ENCODE results near the gene PEX6. TPM values are rescaled to one million over a fixed set of nuclear protein-coding genes. Genes with fewer than 3 reads are reported as not detected.

PEX6 gene
- total and polyA plus RNA-seq, 2 of the 13 experiments (the other 11 are each of a cell fraction or from before 2014, with no cell fraction given): 5.1 to 6.7 TPM

GRCh38 chr6:42938987-42939809 lies 39.8 kb downstream of the PEX6 start (continued):
- TF ChIP-seq, protein P1, sequence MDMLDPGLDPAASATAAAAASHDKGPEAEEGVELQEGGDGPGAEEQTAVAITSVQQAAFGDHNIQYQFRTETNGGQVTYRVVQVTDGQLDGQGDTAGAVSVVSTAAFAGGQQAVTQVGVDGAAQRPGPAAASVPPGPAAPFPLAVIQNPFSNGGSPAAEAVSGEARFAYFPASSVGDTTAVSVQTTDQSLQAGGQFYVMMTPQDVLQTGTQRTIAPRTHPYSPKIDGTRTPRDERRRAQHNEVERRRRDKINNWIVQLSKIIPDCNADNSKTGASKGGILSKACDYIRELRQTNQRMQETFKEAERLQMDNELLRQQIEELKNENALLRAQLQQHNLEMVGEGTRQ (IDR thresholded peaks at IDR 0.05; ENCODE audit: low read depth, low read length): no peak
- TF ChIP-seq, protein P1 (CRISPR knock-in tag; IDR thresholded peaks at IDR 0.05; ENCODE audit: borderline replicate concordance): no peak
- TF ChIP-seq LBX2 (CRISPR knock-in tag; IDR thresholded peaks at IDR 0.05; ENCODE audit: borderline replicate concordance): peak; percentile 88; the same call in 1 of the 2 replicates
- TF ChIP-seq ZSCAN22 (CRISPR knock-in tag; IDR thresholded peaks at IDR 0.05): no peak
- no peak for TF ChIP-seq ZNF720 (CRISPR knock-in tag; IDR thresholded peaks at IDR 0.05)
- no peak for TF ChIP-seq ZNF234 (CRISPR knock-in tag; conservative IDR thresholded peaks at IDR 0.05)
- peak; percentile 84; the same call in 1 of the 2 replicates for TF ChIP-seq KDM2A (CRISPR knock-in tag; IDR thresholded peaks at IDR 0.05; ENCODE audit: borderline replicate concordance, low read depth)
- TF ChIP-seq GMEB1 (CRISPR knock-in tag; IDR thresholded peaks at IDR 0.05; ENCODE audit: borderline replicate concordance): peak; percentile 68; the same call in 1 of the 2 replicates
- 0 out of 2 replicates have a peak, but pooled peaks have one; percentile 92 for TF ChIP-seq ZNF124 (CRISPR knock-in tag; IDR thresholded peaks at IDR 0.05)
- TF ChIP-seq, protein P2, sequence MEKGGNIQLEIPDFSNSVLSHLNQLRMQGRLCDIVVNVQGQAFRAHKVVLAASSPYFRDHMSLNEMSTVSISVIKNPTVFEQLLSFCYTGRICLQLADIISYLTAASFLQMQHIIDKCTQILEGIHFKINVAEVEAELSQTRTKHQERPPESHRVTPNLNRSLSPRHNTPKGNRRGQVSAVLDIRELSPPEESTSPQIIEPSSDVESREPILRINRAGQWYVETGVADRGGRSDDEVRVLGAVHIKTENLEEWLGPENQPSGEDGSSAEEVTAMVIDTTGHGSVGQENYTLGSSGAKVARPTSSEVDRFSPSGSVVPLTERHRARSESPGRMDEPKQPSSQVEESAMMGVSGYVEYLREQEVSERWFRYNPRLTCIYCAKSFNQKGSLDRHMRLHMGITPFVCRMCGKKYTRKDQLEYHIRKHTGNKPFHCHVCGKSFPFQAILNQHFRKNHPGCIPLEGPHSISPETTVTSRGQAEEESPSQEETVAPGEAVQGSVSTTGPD (CRISPR knock-in tag; IDR thresholded peaks at IDR 0.05): no peak
- TF ChIP-seq ZKSCAN5 (CRISPR knock-in tag; IDR thresholded peaks at IDR 0.05): no peak
- peak; percentile 60 for TF ChIP-seq FOSL2 (CRISPR knock-in tag; IDR thresholded peaks at IDR 0.05)
- peak; percentile 69 for TF ChIP-seq KAT8 (CRISPR knock-in tag; IDR thresholded peaks at IDR 0.05)
- peak; percentile 89 for TF ChIP-seq ZNF770 (CRISPR knock-in tag; IDR thresholded peaks at IDR 0.05)
- 0 out of 2 replicates have a peak, but pooled peaks have one; percentile 24 for TF ChIP-seq ZNF775 (CRISPR knock-in tag; IDR thresholded peaks at IDR 0.05; ENCODE audit: borderline replicate concordance)
- TF ChIP-seq, protein P3, sequence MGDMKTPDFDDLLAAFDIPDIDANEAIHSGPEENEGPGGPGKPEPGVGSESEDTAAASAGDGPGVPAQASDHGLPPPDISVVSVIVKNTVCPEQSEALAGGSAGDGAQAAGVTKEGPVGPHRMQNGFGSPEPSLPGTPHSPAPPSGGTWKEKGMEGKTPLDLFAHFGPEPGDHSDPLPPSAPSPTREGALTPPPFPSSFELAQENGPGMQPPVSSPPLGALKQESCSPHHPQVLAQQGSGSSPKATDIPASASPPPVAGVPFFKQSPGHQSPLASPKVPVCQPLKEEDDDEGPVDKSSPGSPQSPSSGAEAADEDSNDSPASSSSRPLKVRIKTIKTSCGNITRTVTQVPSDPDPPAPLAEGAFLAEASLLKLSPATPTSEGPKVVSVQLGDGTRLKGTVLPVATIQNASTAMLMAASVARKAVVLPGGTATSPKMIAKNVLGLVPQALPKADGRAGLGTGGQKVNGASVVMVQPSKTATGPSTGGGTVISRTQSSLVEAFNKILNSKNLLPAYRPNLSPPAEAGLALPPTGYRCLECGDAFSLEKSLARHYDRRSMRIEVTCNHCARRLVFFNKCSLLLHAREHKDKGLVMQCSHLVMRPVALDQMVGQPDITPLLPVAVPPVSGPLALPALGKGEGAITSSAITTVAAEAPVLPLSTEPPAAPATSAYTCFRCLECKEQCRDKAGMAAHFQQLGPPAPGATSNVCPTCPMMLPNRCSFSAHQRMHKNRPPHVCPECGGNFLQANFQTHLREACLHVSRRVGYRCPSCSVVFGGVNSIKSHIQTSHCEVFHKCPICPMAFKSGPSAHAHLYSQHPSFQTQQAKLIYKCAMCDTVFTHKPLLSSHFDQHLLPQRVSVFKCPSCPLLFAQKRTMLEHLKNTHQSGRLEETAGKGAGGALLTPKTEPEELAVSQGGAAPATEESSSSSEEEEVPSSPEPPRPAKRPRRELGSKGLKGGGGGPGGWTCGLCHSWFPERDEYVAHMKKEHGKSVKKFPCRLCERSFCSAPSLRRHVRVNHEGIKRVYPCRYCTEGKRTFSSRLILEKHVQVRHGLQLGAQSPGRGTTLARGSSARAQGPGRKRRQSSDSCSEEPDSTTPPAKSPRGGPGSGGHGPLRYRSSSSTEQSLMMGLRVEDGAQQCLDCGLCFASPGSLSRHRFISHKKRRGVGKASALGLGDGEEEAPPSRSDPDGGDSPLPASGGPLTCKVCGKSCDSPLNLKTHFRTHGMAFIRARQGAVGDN (CRISPR knock-in tag; IDR thresholded peaks at IDR 0.05): peak; percentile 100

Measured in HepG2 (cell line).